Kidney glomerular epithelial cell (primary cell): Measurements from ENCODE around the gene SPX.

ENCODE experiments used
- DNase-seq: peaks from one replicate; lab custom pipeline; 2025; lab: John Stamatoyannopoulos, UW

Gene SPX

GRCh38 chr12:21526053-21526452, at the start of gene SPX:
Gene SPX (plus strand): TSS chr12:21526296. CDS start chr12:21526473, 177 bp downstream.
- DNase-seq: peak; percentile 74

- peak; percentile 57 for DNase-seq
Observed at GRCh38 chr12:21476949-21477348, 49.1 kb upstream of the SPX start.

- DNase-seq: no peak
Observed at GRCh38 chr12:21478756-21479455, 47.2 kb upstream of the SPX start.

- no peak for DNase-seq
Observed at GRCh38 chr12:21483531-21483930, 42.6 kb upstream of the SPX start.

- DNase-seq: no peak
Observed at GRCh38 chr12:21485998-21486397, 40.1 kb upstream of the SPX start.

- no peak for DNase-seq
Observed at GRCh38 chr12:21499765-21500164, 26.3 kb upstream of the SPX start.

- DNase-seq: no peak
Observed at GRCh38 chr12:21500786-21501257, 25.3 kb upstream of the SPX start.

- DNase-seq: peak; percentile 100
Observed at GRCh38 chr12:21501258-21502163, 24.6 kb upstream of the SPX start, which contains the start of the genes GOLT1B and RECQL. Gene GOLT1B (plus strand): TSS chr12:21501789. CDS start chr12:21501924, 135 bp downstream. Gene RECQL (minus strand): TSS chr12:21501635. CDS start chr12:21499570, 2,065 bp downstream.

GRCh38 chr12:21502164-21502496, 24.0 kb upstream of the SPX start:
- no peak for DNase-seq

GRCh38 chr12:21502872-21503271, 23.2 kb upstream of the SPX start:
- DNase-seq: no peak

- no peak for DNase-seq
Observed at GRCh38 chr12:21505888-21506287, 20.2 kb upstream of the SPX start.

- DNase-seq: no peak
Observed at GRCh38 chr12:21507849-21508248, 18.2 kb upstream of the SPX start.

- no peak for DNase-seq
Observed at GRCh38 chr12:21509768-21510167, 16.3 kb upstream of the SPX start.

- no peak for DNase-seq
Observed at GRCh38 chr12:21516281-21516680, 9.8 kb upstream of the SPX start.

GRCh38 chr12:21518451-21518850, 7.6 kb upstream of the SPX start:
- no peak for DNase-seq

- DNase-seq: no peak
Observed at GRCh38 chr12:21521541-21521940, 4.6 kb upstream of the SPX start.

- DNase-seq: no peak
Observed at GRCh38 chr12:21523148-21523547, 2.9 kb upstream of the SPX start.

- DNase-seq: peak; percentile 19
Observed at GRCh38 chr12:21526721-21527345, 737 bp downstream of the SPX start.

GRCh38 chr12:21527451-21528180, 1.5 kb downstream of the SPX start:
- peak; percentile 43 for DNase-seq

GRCh38 chr12:21528953-21529352, 2.9 kb downstream of the SPX start:
- peak; percentile 89 for DNase-seq

GRCh38 chr12:21529456-21529855, 3.4 kb downstream of the SPX start:
- DNase-seq: no peak
